ENCODE results near the gene RFX4. TPM values are rescaled to one million over a fixed set of nuclear protein-coding genes. Genes with fewer than 3 reads are reported as not detected.
"Not testable (repeated sequence)": the region's sequence is repeated elsewhere in the genome, so short reads cannot be mapped to it uniquely, and the experiment has no call there.

The RFX4 gene
- total RNA-seq, 1 donor from 2014 or later, result 3.4 TPM

GRCh38 chr12:106685381-106685780 is 102.6 kb downstream of the RFX4 start:
- no peaks in the 10 kb centered on the region for H3K9me3 ChIP-seq (ENCODE audit: low read depth)
- H3K36me3 ChIP-seq, result no peaks in the 10 kb centered on the region
- no peak overlapping the region for H3K27ac Mint-ChIP-seq
- H3F3A ChIP-seq (ENCODE audit: low read depth), result no peaks in the 10 kb centered on the region
- H3K4me1 ChIP-seq, result peaks cover 11% of the 10 kb centered on the region
- H3K9ac ChIP-seq, result no peak overlapping the region
- no peaks in the 10 kb centered on the region for H4K20me1 ChIP-seq (ENCODE audit: low read depth)
- peaks cover 9% of the 10 kb centered on the region for H3K4me1 Mint-ChIP-seq
- no peaks in the 10 kb centered on the region for H3K27me3 ChIP-seq
- TF ChIP-seq, protein P1, sequence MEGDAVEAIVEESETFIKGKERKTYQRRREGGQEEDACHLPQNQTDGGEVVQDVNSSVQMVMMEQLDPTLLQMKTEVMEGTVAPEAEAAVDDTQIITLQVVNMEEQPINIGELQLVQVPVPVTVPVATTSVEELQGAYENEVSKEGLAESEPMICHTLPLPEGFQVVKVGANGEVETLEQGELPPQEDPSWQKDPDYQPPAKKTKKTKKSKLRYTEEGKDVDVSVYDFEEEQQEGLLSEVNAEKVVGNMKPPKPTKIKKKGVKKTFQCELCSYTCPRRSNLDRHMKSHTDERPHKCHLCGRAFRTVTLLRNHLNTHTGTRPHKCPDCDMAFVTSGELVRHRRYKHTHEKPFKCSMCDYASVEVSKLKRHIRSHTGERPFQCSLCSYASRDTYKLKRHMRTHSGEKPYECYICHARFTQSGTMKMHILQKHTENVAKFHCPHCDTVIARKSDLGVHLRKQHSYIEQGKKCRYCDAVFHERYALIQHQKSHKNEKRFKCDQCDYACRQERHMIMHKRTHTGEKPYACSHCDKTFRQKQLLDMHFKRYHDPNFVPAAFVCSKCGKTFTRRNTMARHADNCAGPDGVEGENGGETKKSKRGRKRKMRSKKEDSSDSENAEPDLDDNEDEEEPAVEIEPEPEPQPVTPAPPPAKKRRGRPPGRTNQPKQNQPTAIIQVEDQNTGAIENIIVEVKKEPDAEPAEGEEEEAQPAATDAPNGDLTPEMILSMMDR (IDR thresholded peaks at IDR 0.05), result no peak
- no peaks in the 10 kb centered on the region for H3K9me3 Mint-ChIP-seq
- H3K4me2 ChIP-seq, result no peak overlapping the region
- H3K27ac ChIP-seq, result no peak overlapping the region
- DNase-seq (ENCODE audit: low spot score), result no peak
- H3K4me3 Mint-ChIP-seq, result no peak overlapping the region
- H3K4me3 ChIP-seq, result no peak overlapping the region
- H2AFZ ChIP-seq (replicated peaks), result no peak overlapping the region
- peaks cover 64% of the 10 kb centered on the region for H3K36me3 Mint-ChIP-seq
- H3K79me2 ChIP-seq (ENCODE audit: low read depth), result no peaks in the 10 kb centered on the region
- H3K27me3 Mint-ChIP-seq (ENCODE audit: insufficient read depth, low read depth), result no peaks in the 10 kb centered on the region

GRCh38 chr12:106687672-106688071 is 104.9 kb downstream of the RFX4 start:
- Histone ChIP-seq H3K27ac (no peak overlapping the region), H3K36me3 (no peaks in the 10 kb centered on the region), H3F3A (ENCODE audit: low read depth) (no peaks in the 10 kb centered on the region), H3K4me3 (no peak overlapping the region), H4K20me1 (ENCODE audit: low read depth) (no peaks in the 10 kb centered on the region), H3K27me3 (no peaks in the 10 kb centered on the region), H3K9me3 (ENCODE audit: low read depth) (no peaks in the 10 kb centered on the region), H3K9ac (no peak overlapping the region), H2AFZ (replicated peaks) (no peak overlapping the region), H3K79me2 (ENCODE audit: low read depth) (no peaks in the 10 kb centered on the region), H3K4me2 (no peak overlapping the region), H3K4me1 (no peaks in the 10 kb centered on the region)
- no peak for TF ChIP-seq EZH2phosphoT487 (IDR thresholded peaks at IDR 0.05)
- TF ChIP-seq, protein P1 (IDR thresholded peaks at IDR 0.05), result no peak
- no peak for TF ChIP-seq EZH2 (IDR thresholded peaks at IDR 0.05)
- Mint-ChIP-seq H3K4me1 (no peaks in the 10 kb centered on the region), H3K4me3 (no peak overlapping the region), H3K36me3 (peaks cover 64% of the 10 kb centered on the region), H3K9me3 (no peaks in the 10 kb centered on the region), H3K27ac (no peak overlapping the region), H3K27me3 (ENCODE audit: insufficient read depth, low read depth) (no peaks in the 10 kb centered on the region)
- DNase-seq (ENCODE audit: low spot score), result no peak

DNA sequence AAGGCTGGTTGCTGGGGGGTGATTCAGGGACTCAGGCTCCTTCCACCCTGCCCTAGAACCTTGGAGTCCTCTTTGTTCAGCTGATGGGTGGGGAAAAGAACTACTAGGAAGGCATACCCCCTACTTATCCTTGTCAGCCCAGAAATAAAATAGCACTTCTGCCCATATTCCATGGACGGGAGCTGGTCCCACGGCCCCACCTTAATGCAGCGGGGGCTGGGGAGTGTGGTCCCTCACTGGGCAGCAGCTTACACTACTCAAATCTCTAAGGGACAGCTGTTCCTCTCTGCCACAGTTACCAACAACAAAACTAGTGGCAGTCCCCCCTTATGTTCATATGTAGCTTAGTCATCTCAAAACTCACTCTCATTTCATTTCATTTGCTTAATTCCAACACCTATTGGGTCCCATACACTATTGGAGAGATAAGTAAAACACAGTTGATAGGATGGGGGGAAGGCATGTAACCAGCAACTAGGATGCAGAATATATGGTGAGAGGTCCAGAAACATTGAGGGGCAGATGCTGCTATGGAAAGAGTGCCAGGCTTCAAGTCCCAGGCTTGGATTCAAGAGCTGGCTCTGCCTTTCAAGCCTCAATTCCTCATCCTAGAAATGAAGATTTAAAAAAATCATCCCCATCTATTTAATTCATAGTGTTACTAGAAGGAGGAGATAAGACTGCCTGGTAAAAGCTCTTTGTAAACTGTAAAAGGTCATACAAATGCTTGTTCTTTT is 107.9 kb downstream of the RFX4 start:
- H3K27ac Mint-ChIP-seq, result no peak overlapping the region
- TF ChIP-seq, protein P1 (IDR thresholded peaks at IDR 0.05), result no peak
- TF ChIP-seq EZH2phosphoT487 (IDR thresholded peaks at IDR 0.05), result no peak
- TF ChIP-seq EZH2 (IDR thresholded peaks at IDR 0.05), result no peak
- no peaks in the 10 kb centered on the region for H3K9me3 ChIP-seq (ENCODE audit: low read depth)
- H3F3A ChIP-seq (ENCODE audit: low read depth), result no peaks in the 10 kb centered on the region
- H3K36me3 ChIP-seq, result no peaks in the 10 kb centered on the region
- H3K9ac ChIP-seq, result no peak overlapping the region
- no peak overlapping the region for H3K4me3 Mint-ChIP-seq
- no peaks in the 10 kb centered on the region for H3K4me1 ChIP-seq
- H3K36me3 Mint-ChIP-seq, result peaks cover 70% of the 10 kb centered on the region
- H3K79me2 ChIP-seq (ENCODE audit: low read depth), result no peaks in the 10 kb centered on the region
- H3K4me3 ChIP-seq, result no peak overlapping the region
- H3K27ac ChIP-seq, result no peak overlapping the region
- no peak overlapping the region for H2AFZ ChIP-seq (replicated peaks)
- H3K9me3 Mint-ChIP-seq, result no peaks in the 10 kb centered on the region
- no peaks in the 10 kb centered on the region for H4K20me1 ChIP-seq (ENCODE audit: low read depth)
- H3K4me2 ChIP-seq, result no peak overlapping the region
- DNase-seq (ENCODE audit: low spot score), result no peak
- H3K27me3 ChIP-seq, result no peaks in the 10 kb centered on the region
- H3K27me3 Mint-ChIP-seq (ENCODE audit: insufficient read depth, low read depth), result peaks cover 6% of the 10 kb centered on the region
- no peaks in the 10 kb centered on the region for H3K4me1 Mint-ChIP-seq

DNA sequence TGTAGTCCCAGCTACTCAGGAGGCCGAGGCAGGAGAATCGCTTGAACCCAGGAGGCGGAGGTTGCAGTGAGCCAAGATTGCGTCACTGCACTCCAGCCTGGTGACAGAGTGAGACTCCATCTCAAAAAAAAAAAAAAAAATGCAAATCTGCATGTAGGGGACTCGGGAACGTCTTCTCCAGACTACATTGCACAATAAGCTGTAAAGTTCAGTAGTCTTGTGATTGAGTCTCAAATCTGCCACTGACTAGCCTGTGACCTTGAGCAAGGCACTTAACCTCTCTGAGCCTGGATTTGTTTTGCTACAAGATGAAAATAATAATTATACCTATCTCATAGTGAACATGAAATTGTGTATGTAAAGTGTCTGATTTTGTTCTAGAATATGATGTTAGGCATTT is 109.2 kb downstream of the RFX4 start:
- not testable (repeated sequence) for H3K4me1 ChIP-seq; H3K27ac Mint-ChIP-seq; H3K27ac ChIP-seq; H3K27me3 ChIP-seq; H3K36me3 ChIP-seq; H3K79me2 ChIP-seq (ENCODE audit: low read depth); H2AFZ ChIP-seq (replicated peaks); H4K20me1 ChIP-seq (ENCODE audit: low read depth); DNase-seq (ENCODE audit: low spot score); H3F3A ChIP-seq (ENCODE audit: low read depth); H3K9me3 ChIP-seq (ENCODE audit: low read depth); H3K4me1 Mint-ChIP-seq; H3K9ac ChIP-seq; H3K4me3 ChIP-seq; H3K4me3 Mint-ChIP-seq; H3K9me3 Mint-ChIP-seq; H3K4me2 ChIP-seq; H3K27me3 Mint-ChIP-seq (ENCODE audit: insufficient read depth, low read depth)
- peaks cover 74% of the 10 kb centered on the region for H3K36me3 Mint-ChIP-seq

Measured in neural progenitor cell (in vitro differentiated cells).